Activated CD4-positive, alpha-beta T cell treated with anti-CD3 and anti-CD28 coated beads, Interleukin-2, amount 10 ng/mL, durations not matched to agents 24 days and 14 days (primary cell): Measurements from ENCODE around the gene CYP26C1. TPM values are rescaled to one million over a fixed set of nuclear protein-coding genes. Genes with fewer than 3 reads are reported as not detected.
"Not testable (repeated sequence)": the region's sequence is repeated elsewhere in the genome, so short reads cannot be mapped to it uniquely, and the experiment has no call there.

Experiments
- DNase-seq: peaks from one replicate; pipeline ENCODE4 v3.0.0; 2022
- H3K27ac Mint-ChIP-seq: one replicate; pipeline ENCODE4 v1.8.0; 2022; ENCODE audit warnings: mild to moderate bottlenecking, mixed read lengths
- H3K27me3 Mint-ChIP-seq: one replicate; pipeline ENCODE4 v1.8.0; 2022; ENCODE audit warnings: mixed read lengths
- H3K36me3 Mint-ChIP-seq: one replicate; pipeline ENCODE4 v1.8.0; 2022; ENCODE audit warnings: low read depth, mild to moderate bottlenecking, mixed read lengths
- H3K4me1 Mint-ChIP-seq: one replicate; pipeline ENCODE4 v1.8.0; 2021; ENCODE audit warnings: mixed read lengths
- H3K4me3 Mint-ChIP-seq: one replicate; pipeline ENCODE4 v1.8.0; 2022; ENCODE audit warnings: mild to moderate bottlenecking, moderate library complexity, mixed read lengths
- H3K9me3 Mint-ChIP-seq: one replicate; pipeline ENCODE4 v1.8.0; 2021; ENCODE audit warnings: mixed read lengths
- intact Hi-C: fragments of 100-400 bp; cut with micrococcal nuclease; formaldehyde crosslinking; loops from one replicate; pipeline ENCODE4 v1.15.1; 2023
- total RNA-seq: library from RNA; stranded (reverse); gene quantifications from 2 replicates; pipeline ENCODE4 v1.2.3, GENCODE V29; 2022

Gene CYP26C1
- total RNA-seq, 1 donor from 2014 or later, result 0.07 TPM

DNA sequence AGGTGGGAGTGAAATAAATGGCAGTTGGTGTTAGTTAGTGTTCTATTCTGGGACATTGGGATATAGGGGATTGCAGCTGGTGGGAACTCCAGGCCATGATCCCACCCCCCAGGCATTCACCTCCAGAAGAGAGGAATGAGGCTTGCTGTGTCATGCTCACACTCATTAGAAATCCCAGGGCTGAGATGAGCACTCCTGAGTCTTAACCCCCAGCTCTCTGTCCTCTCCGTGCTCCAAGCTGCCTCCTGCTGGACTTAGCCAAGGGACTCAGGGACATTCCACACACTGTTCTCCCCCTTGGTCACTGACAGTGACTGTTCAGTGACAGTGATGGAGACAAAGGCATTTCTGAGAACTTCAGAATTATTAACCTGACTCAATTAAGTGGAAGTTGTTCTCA, 34.6 kb downstream of the CYP26C1 start:
- no peak for DNase-seq
- Mint-ChIP-seq H3K4me1 (no peaks in the 10 kb centered on the region), H3K36me3 (no peaks in the 10 kb centered on the region), H3K27me3 (peaks cover 9% of the 10 kb centered on the region), H3K4me3 (no peak overlapping the region), H3K9me3 (no peaks in the 10 kb centered on the region), H3K27ac (no peak overlapping the region)
- intact Hi-C loops, result no loop called here

DNA sequence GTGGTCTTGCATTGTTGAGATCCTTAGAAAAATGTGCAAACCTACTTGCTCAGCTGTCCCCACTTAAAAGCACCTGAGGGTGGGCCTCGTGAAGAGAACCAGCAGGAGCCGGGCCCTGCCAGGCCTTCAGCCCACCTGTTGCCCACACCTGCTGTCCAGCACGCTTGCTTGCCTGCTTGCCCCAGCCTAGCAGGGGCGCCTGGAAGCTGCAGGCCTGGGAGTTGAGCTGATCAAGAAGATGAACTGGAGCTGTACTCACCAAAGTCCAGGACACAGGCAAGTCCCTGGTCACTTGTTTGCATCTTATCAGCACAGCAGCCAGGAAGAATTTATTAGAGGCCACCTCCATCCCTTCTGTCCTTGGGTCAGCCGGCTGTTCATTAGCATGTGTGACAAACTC, 36.3 kb downstream of the CYP26C1 start:
- no peak overlapping the region for H3K4me3 Mint-ChIP-seq
- no peaks in the 10 kb centered on the region for H3K4me1 Mint-ChIP-seq
- intact Hi-C loops, result no loop called here
- H3K36me3 Mint-ChIP-seq, result no peaks in the 10 kb centered on the region
- DNase-seq, result no peak
- no peak overlapping the region for H3K27ac Mint-ChIP-seq
- H3K27me3 Mint-ChIP-seq, result peaks cover 12% of the 10 kb centered on the region
- H3K9me3 Mint-ChIP-seq, result no peaks in the 10 kb centered on the region

DNA sequence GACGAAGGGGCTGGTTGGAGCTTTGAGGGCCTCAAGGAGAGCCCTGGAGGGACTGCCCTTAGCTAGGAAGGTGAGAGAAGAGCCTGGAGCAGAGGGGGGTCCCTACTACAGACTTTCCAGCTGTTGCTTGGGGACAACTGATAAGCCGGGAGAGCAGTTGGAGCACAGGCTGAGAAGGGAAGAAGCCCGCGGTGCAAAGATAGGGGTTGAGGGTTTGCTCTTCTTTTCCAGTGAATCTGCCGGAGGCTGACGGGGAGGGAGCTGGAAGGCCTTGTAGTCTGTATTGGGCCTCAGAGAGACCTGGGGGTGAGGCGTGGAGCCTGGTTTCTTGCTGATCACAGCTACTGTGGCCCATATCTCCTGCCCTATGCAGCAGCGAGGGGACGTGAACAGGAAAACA, 36.8 kb downstream of the CYP26C1 start:
- DNase-seq, result no peak
- no peak overlapping the region for H3K27ac Mint-ChIP-seq
- H3K4me3 Mint-ChIP-seq, result no peak overlapping the region
- no peaks in the 10 kb centered on the region for H3K36me3 Mint-ChIP-seq
- H3K9me3 Mint-ChIP-seq, result no peaks in the 10 kb centered on the region
- peaks cover 12% of the 10 kb centered on the region for H3K27me3 Mint-ChIP-seq
- no peaks in the 10 kb centered on the region for H3K4me1 Mint-ChIP-seq
- intact Hi-C loops, result no loop called here

DNA sequence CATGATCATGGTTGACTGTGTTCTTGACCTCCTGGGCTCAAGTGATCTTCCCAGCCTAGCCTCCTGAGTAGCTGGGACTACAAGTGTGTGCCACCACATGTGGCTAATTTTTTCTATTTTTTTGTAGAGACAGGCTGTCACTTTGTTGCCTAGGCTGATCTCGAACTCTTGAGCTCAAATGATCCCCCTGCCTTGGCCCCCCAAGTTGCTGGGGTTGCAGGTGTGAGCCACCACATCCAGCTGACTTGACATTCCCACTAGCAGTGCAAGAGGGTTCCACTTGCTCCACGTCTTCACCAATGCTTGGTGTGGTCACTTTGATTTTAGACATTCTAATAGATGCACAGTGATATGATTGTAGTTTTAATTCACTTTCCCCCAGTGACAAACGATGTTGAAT, 38.2 kb downstream of the CYP26C1 start:
- no peaks in the 10 kb centered on the region for H3K9me3 Mint-ChIP-seq
- H3K4me3 Mint-ChIP-seq, result no peak overlapping the region
- no peaks in the 10 kb centered on the region for H3K4me1 Mint-ChIP-seq
- intact Hi-C loops, result no loop called here
- no peaks in the 10 kb centered on the region for H3K36me3 Mint-ChIP-seq
- no peak overlapping the region for H3K27ac Mint-ChIP-seq
- DNase-seq, result no peak
- H3K27me3 Mint-ChIP-seq, result peaks cover 13% of the 10 kb centered on the region

DNA sequence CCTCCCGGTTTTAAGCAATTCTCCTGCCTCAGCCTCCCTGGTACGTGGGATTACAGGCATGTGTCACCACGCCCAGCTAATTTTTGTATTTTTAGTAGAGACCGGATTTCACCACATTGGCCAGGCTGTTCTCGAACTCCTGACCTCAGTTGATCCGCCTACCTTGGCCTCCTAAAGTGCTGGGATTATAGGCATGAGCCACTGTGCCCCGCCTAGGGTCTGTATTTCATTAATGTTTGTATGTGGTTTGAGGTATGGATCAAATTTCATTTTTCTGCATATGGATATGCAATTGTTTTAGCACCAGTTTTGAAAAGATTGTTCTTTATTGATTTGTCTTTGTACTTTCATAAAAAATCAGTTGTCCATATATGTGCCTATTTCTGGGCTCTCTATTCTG, 39.1 kb downstream of the CYP26C1 start:
- intact Hi-C loops, result no loop called here
- no peaks in the 10 kb centered on the region for H3K36me3 Mint-ChIP-seq
- H3K27ac Mint-ChIP-seq, result no peak overlapping the region
- H3K4me1 Mint-ChIP-seq, result no peaks in the 10 kb centered on the region
- no peaks in the 10 kb centered on the region for H3K9me3 Mint-ChIP-seq
- H3K4me3 Mint-ChIP-seq, result no peak overlapping the region
- DNase-seq, result no peak
- H3K27me3 Mint-ChIP-seq, result peaks cover 14% of the 10 kb centered on the region

DNA sequence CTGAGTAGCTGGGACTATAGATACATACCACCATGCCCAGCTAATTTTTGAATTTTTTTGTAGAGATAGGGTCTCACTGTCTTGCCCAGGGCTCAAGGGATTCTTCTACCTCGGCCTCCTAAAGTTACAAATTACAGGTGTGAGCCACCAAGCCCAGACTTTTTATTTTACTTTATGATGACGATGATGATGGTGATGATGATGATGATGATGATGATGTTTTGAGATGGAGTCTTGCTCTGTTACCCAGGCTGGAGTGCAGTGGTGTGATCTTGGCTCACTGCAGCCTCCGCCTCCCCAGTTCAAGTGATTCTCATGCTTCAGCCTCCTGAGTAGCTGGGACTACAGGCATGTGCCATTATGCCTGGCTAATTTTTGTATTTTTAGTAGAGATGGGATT, 40.5 kb downstream of the CYP26C1 start:
- H3K4me1 Mint-ChIP-seq, H3K27ac Mint-ChIP-seq, intact Hi-C loops, DNase-seq, H3K36me3 Mint-ChIP-seq, H3K4me3 Mint-ChIP-seq, H3K9me3 Mint-ChIP-seq: not testable (repeated sequence)
- peaks cover 14% of the 10 kb centered on the region for H3K27me3 Mint-ChIP-seq

DNA sequence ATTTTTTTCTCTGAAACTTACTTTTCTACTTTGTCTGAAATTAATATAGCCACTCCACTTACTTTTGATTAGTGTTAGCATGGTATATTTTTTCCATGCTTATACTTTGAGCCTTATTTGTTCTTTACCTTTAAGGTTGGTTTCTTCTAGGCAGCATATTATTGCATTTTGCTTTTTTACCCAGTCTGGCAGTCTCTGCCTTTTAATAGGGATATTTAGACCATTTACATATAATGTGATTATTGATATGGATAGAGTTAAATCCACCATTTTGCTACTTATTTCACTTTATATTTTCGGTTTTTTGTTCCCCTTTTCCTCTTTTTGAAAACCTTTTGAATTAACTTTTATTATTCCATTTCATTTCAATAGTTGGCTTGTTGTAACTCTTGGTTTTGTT, 43.4 kb downstream of the CYP26C1 start:
- H3K36me3 Mint-ChIP-seq, result no peaks in the 10 kb centered on the region
- no peak overlapping the region for H3K27ac Mint-ChIP-seq
- H3K4me1 Mint-ChIP-seq, result no peaks in the 10 kb centered on the region
- H3K4me3 Mint-ChIP-seq, result no peak overlapping the region
- no peak for DNase-seq
- no peaks in the 10 kb centered on the region for H3K9me3 Mint-ChIP-seq
- peaks cover 11% of the 10 kb centered on the region for H3K27me3 Mint-ChIP-seq
- intact Hi-C loops, result no loop called here

DNA sequence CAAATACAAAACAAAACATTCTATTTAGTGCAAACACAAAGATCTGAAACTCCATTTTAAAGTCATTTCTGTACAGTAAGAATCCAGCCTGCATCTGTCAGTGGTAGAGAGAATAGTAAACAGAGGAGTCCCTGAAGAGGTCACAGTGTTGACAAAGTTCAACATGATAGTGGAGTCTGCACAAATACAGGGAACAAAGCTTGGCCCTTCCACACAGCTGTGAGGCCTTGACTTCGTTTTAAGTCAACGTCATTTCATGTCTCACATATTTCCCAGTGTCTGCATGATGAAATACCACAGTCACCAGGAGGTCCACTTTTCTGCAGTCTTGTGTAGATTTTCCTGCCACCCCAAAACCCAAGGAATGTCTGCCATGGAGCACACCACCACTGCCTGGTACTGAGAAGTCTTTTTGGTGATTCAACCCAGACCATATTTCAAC, 46.1 kb downstream of the CYP26C1 start:
- H3K9me3 Mint-ChIP-seq, result no peaks in the 10 kb centered on the region
- no peak for DNase-seq
- no peaks in the 10 kb centered on the region for H3K36me3 Mint-ChIP-seq
- H3K4me1 Mint-ChIP-seq, result no peaks in the 10 kb centered on the region
- no peak overlapping the region for H3K27ac Mint-ChIP-seq
- intact Hi-C loops, result no loop called here
- peaks cover 7% of the 10 kb centered on the region for H3K27me3 Mint-ChIP-seq
- H3K4me3 Mint-ChIP-seq, result no peak overlapping the region

DNA sequence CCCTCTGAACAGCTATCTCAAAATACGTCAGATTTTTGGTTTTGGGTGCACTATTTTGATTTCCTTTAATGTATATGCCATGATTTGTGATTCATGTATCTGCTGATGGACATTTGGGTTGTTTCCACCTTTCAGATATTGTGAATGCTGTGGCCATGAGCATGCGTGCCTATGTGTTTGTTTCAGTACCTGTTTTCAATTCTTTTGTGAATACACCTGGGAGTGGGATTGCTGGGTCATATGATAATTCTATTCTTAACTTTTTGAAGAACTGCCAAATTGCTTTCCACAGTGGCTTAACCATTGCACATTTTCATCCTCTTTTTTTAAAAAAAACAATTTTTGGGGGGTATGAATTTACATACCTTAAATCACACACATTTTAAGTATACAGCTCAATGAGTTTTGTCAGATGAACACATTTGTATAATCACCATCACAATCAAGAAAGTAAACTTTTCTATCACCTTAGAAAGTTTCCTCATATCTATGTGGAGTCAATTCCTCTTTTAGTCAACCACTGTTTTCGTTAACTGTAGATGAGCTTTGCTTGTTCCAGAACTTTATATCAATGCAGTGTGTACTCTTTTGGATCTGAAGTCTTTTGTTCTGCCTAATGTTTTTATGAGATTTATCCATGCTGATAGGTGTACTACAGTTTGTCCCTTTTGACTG, 50.0 kb downstream of the CYP26C1 start:
- Mint-ChIP-seq H3K4me3 (no peak overlapping the region), H3K27me3 (peaks cover 18% of the 10 kb centered on the region), H3K36me3 (no peaks in the 10 kb centered on the region), H3K9me3 (no peaks in the 10 kb centered on the region), H3K4me1 (no peaks in the 10 kb centered on the region), H3K27ac (no peak overlapping the region)
- intact Hi-C loops, result no loop called here
- DNase-seq, result no peak

DNA sequence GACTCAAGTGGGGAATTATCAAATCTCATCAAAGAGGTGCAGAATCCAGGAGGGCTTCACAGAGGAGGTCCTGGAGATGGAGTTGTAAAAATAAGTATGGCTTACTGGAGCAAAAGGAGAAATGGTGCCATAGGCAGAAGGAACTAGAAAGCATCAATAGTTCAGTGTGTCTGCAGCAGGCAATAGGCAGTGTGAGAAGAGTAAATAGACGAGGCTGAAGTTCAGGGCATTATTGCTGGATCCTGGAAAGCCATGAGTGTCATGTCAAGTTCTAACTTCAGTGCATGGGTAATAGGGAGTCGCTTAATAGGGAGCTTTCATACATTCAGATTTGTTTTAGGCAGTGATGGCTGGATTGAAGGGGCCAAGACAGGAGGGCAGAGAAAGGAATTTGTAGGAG, 52.4 kb downstream of the CYP26C1 start:
- no peak for DNase-seq
- Mint-ChIP-seq H3K4me3 (no peak overlapping the region), H3K9me3 (no peaks in the 10 kb centered on the region), H3K36me3 (no peaks in the 10 kb centered on the region), H3K27ac (no peak overlapping the region), H3K4me1 (peaks cover 2% of the 10 kb centered on the region), H3K27me3 (peaks cover 18% of the 10 kb centered on the region)
- intact Hi-C loops, result no loop called here

DNA sequence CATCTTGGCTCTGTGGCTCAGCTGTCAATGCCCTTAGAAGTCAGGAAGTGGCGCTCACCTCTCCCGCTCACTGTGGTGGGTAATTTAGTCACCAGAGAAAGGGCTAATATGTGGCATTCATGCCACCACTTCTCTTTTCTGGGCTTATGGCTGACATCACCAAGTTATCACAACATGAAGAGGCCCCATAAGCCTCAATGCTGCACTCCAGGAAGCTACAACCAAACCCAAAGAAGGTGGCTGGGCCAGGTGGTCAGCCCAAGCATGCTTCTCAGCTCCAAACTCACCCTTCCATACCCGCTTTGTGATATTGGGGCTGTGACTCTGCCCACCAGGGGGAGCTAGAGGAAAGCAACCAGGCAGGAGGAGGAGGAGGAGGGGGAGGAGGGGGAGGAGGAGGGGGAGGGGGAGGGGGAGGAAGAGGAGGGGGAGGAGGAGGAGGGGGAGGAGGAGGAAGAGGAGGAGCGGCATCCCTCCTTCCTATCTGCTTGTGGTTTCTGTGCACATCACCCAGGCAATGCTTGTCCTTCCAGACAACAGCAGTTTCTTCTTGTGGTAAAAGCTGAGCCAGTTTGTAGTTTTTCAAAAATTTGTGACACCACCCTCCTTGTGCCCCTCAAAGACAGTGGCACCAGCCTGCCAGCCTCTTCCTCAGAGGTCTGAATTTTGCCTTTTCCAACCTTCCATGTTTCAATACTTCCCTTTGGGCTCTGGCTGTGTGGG, 55.2 kb downstream of the CYP26C1 start:
- Mint-ChIP-seq H3K36me3 (no peaks in the 10 kb centered on the region), H3K27ac (no peak overlapping the region), H3K4me3 (no peak overlapping the region), H3K27me3 (peaks cover 18% of the 10 kb centered on the region), H3K4me1 (peaks cover 2% of the 10 kb centered on the region), H3K9me3 (no peaks in the 10 kb centered on the region)
- intact Hi-C loops, result loop anchor here (2.0 to 5.0 kb wide), 2 partner anchors 173 to 236 kb away; no protein-coding TSS in a partner anchor
- peak; percentile 88 for DNase-seq

Other genes starting within 250 kb of the CYP26C1 start
- gene EXOC6, start 212.3 kb upstream of the CYP26C1 start, total RNA-seq, result 13.1 and 14.2 TPM in 2 replicates
- gene CYP26A1, start 13.1 kb downstream of the CYP26C1 start, total RNA-seq, result not detected in 2 replicates